Loucy (cell line): ENCODE results near the gene PLEKHD1.
A peak's percentile ranks its signal among the peaks of the same experiment; 100 is the strongest.

ENCODE experiments used
- H2AFZ ChIP-seq: fragments of 200-600 bp; sonication (generic); 2 replicates; pipeline ENCODE4 v1.6.0; 2016; ENCODE audit warnings: antibody characterized with exemption, mild to moderate bottlenecking, low read length, moderate library complexity
- H3F3A ChIP-seq: fragments of 200-600 bp; 2 replicates; pipeline ENCODE4 v1.6.0; 2016; ENCODE audit warnings: antibody characterized with exemption, low read depth, mild to moderate bottlenecking
- H3K27me3 ChIP-seq: fragments of 200-600 bp; sonication (generic); 2 replicates; pipeline ENCODE4 v1.6.1; 2014; ENCODE audit warnings: low read length, mild to moderate bottlenecking; ENCODE audit not compliant: insufficient read depth, poor library complexity, severe bottlenecking
- H3K36me3 ChIP-seq: fragments of 200-600 bp; sonication (generic); 2 replicates; pipeline ENCODE4 v1.6.1; 2016; ENCODE audit warnings: low read length; ENCODE audit not compliant: insufficient read depth
- H3K4me1 ChIP-seq: fragments of 200-600 bp; sonication (generic); 2 replicates; pipeline ENCODE4 v1.5.1; 2014; ENCODE audit warnings: low read length, mild to moderate bottlenecking; ENCODE audit not compliant: insufficient read depth, poor library complexity, severe bottlenecking
- H3K4me2 ChIP-seq: fragments of 200-600 bp; sonication (generic); 2 replicates; pipeline ENCODE4 v1.6.0; 2014; ENCODE audit warnings: antibody characterized with exemption, low read length, low read depth, mild to moderate bottlenecking; ENCODE audit not compliant: poor library complexity, severe bottlenecking
- H3K4me3 ChIP-seq: fragments of 200-600 bp; sonication (generic); 2 replicates; pipeline ENCODE4 v1.5.1; 2014; ENCODE audit warnings: low read length, mild to moderate bottlenecking, mixed read lengths; ENCODE audit not compliant: poor library complexity, severe bottlenecking
- H3K79me2 ChIP-seq: fragments of 200-600 bp; sonication (generic); 2 replicates; pipeline ENCODE4 v1.6.1; 2014; ENCODE audit warnings: low read length; ENCODE audit not compliant: insufficient read depth
- H3K9ac ChIP-seq: fragments of 200-600 bp; sonication (generic); 2 replicates; pipeline ENCODE4 v1.6.0; 2014; ENCODE audit warnings: mild to moderate bottlenecking, low read depth, low read length, moderate library complexity; ENCODE audit not compliant: poor library complexity, severe bottlenecking
- H3K9me2 ChIP-seq: fragments of 200-600 bp; sonication (generic); replicated peaks from 2 replicates; pipeline ENCODE4 v1.6.1; 2016; ENCODE audit warnings: low read depth, low read length, mixed read lengths
- H3K9me3 ChIP-seq: fragments of 200-600 bp; sonication (generic); 2 replicates; pipeline ENCODE4 v1.6.1; 2014; ENCODE audit warnings: mild to moderate bottlenecking, antibody characterized with exemption, low read length, low read depth; ENCODE audit not compliant: insufficient read depth
- H4K20me1 ChIP-seq: fragments of 200-600 bp; sonication (generic); 2 replicates; pipeline ENCODE4 v1.6.0; 2014; ENCODE audit warnings: antibody characterized with exemption, low read length, mild to moderate bottlenecking; ENCODE audit not compliant: insufficient read depth, poor library complexity, severe bottlenecking
- CTCF ChIP-seq: fragments of 200-600 bp; sonication (generic); conservative IDR thresholded peaks from 2 replicates; pipeline ENCODE4 v1.5.1; 2014; ENCODE audit warnings: mild to moderate bottlenecking, antibody characterized with exemption, low read length
- EZH2phosphoT487 ChIP-seq: fragments of 200-600 bp; IDR thresholded peaks from 2 replicates; pipeline ENCODE4 v1.6.1; 2018; ENCODE audit warnings: antibody characterized with exemption, mild to moderate bottlenecking, moderate library complexity, borderline replicate concordance

PLEKHD1 gene

GRCh38 chr14:69458350-69458749, 26.2 kb upstream of the PLEKHD1 start:
- H3K27me3 ChIP-seq = no peaks in the 10 kb centered on the region
- no peaks in the 10 kb centered on the region for H3K9me2 ChIP-seq
- H4K20me1 ChIP-seq = no peaks in the 10 kb centered on the region
- H3K79me2 ChIP-seq = no peaks in the 10 kb centered on the region
- no peak overlapping the region for H2AFZ ChIP-seq
- no peaks in the 10 kb centered on the region for H3F3A ChIP-seq
- TF ChIP-seq CTCF = no peak
- no peak for TF ChIP-seq EZH2phosphoT487
- no peaks in the 10 kb centered on the region for H3K4me1 ChIP-seq
- peaks cover 66% of the 10 kb centered on the region; the same call in 1 of the 2 replicates for H3K36me3 ChIP-seq
- no peak overlapping the region for H3K4me3 ChIP-seq
- no peak overlapping the region for H3K9ac ChIP-seq
- no peak overlapping the region for H3K4me2 ChIP-seq
- H3K9me3 ChIP-seq = no peaks in the 10 kb centered on the region

- Histone ChIP-seq H3K9me3 (no peaks in the 10 kb centered on the region), H3K36me3 (peaks cover 61% of the 10 kb centered on the region; the same call in 1 of the 2 replicates), H2AFZ (no peak overlapping the region), H4K20me1 (no peaks in the 10 kb centered on the region), H3K4me1 (no peaks in the 10 kb centered on the region), H3K4me3 (no peak overlapping the region), H3K79me2 (no peaks in the 10 kb centered on the region), H3K9ac (no peak overlapping the region), H3K9me2 (no peaks in the 10 kb centered on the region), H3F3A (no peaks in the 10 kb centered on the region), H3K4me2 (no peak overlapping the region), H3K27me3 (no peaks in the 10 kb centered on the region)
- TF ChIP-seq CTCF (no peak), EZH2phosphoT487 (no peak)
These were observed 25.4 kb upstream of the PLEKHD1 start for GRCh38 chr14:69459122-69459521.

GRCh38 chr14:69460093-69460701, 24.3 kb upstream of the PLEKHD1 start:
- Histone ChIP-seq H3K4me1 (no peaks in the 10 kb centered on the region), H3K79me2 (no peaks in the 10 kb centered on the region), H3K9ac (no peak overlapping the region), H3K27me3 (no peaks in the 10 kb centered on the region), H3K9me2 (no peaks in the 10 kb centered on the region), H3K9me3 (no peaks in the 10 kb centered on the region), H3K4me2 (no peak overlapping the region), H3F3A (no peaks in the 10 kb centered on the region), H4K20me1 (no peaks in the 10 kb centered on the region), H3K4me3 (no peak overlapping the region), H2AFZ (no peak overlapping the region), H3K36me3 (peaks cover 51% of the 10 kb centered on the region; the same call in 1 of the 2 replicates)
- peak; percentile 91 for TF ChIP-seq CTCF
- no peak for TF ChIP-seq EZH2phosphoT487
